ENCODE results near the gene STARD13. TPM values are rescaled to one million over a fixed set of nuclear protein-coding genes. Genes with fewer than 3 reads are reported as not detected.
A peak's percentile ranks its signal among the peaks of the same experiment; 100 is the strongest.

The STARD13 gene
- total RNA-seq, 1 experiment from 2014 or later, result 9.1 TPM

- Mint-ChIP-seq H3K27ac (ENCODE audit: unreplicated experiment) (peak overlapping the region; percentile 27), H3K36me3 (ENCODE audit: insufficient read depth, unreplicated experiment) (peaks cover 18% of the 10 kb centered on the region), H3K27me3 (ENCODE audit: insufficient read depth, unreplicated experiment) (no peaks in the 10 kb centered on the region), H3K4me3 (ENCODE audit: unreplicated experiment) (no peak overlapping the region), H3K9me3 (ENCODE audit: unreplicated experiment) (peaks cover 11% of the 10 kb centered on the region), H3K4me1 (ENCODE audit: low read depth, unreplicated experiment) (peaks cover 29% of the 10 kb centered on the region)
- H3K36me3 ChIP-seq (ENCODE audit: control insufficient read depth, insufficient read depth, low read length), result 0 out of 2 replicates have a peak, but pooled peaks cover 2% of the 10 kb centered on the region
- intact Hi-C loops (cut with micrococcal nuclease; ENCODE audit: unreplicated experiment), result no loop called here
- H3K27me3 ChIP-seq (replicated peaks; ENCODE audit: control insufficient read depth, insufficient read depth, low read length), result no peaks in the 10 kb centered on the region
- H3K4me1 ChIP-seq, result peaks cover 10% of the 10 kb centered on the region
- no peaks in the 10 kb centered on the region for H3K9me3 ChIP-seq
- POLR2A ChIA-PET, result interaction anchor here (1.1 kb wide), 1 partner anchor 16 kb away, joined by 3 read pairs; no protein-coding TSS in a partner anchor
- CTCF ChIA-PET, result no interaction called here
- no peak overlapping the region for H3K4me3 ChIP-seq (ENCODE audit: low read depth, low read length)
- TF ChIP-seq CTCF (IDR thresholded peaks at IDR 0.05; ENCODE audit: insufficient read depth in 1 of 2, low read depth in 1 of 2, low read length in 1 of 2, severe bottlenecking in 1 of 2, unreplicated experiment in 1 of 2), result no peak
- no peak for DNase-seq
- BruUV-seq (replicated peaks), result no TSS peak
These were observed 174.7 kb downstream of the STARD13 start for GRCh38 chr13:33110713-33111413.

- H3K36me3 Mint-ChIP-seq (ENCODE audit: insufficient read depth, unreplicated experiment), result peaks cover 15% of the 10 kb centered on the region
- ChIA-PET POLR2A (no interaction called here), CTCF (no interaction called here)
- peaks cover 5% of the 10 kb centered on the region for H3K4me1 ChIP-seq
- peaks cover 8% of the 10 kb centered on the region for H3K9me3 Mint-ChIP-seq (ENCODE audit: unreplicated experiment)
- no peaks in the 10 kb centered on the region for H3K9me3 ChIP-seq
- DNase-seq, result no peak
- H3K4me1 Mint-ChIP-seq (ENCODE audit: low read depth, unreplicated experiment), result peaks cover 23% of the 10 kb centered on the region
- no TSS peak for BruUV-seq (replicated peaks)
- H3K27ac Mint-ChIP-seq (ENCODE audit: unreplicated experiment), result no peak overlapping the region
- H3K4me3 ChIP-seq (ENCODE audit: low read depth, low read length), result no peak overlapping the region
- TF ChIP-seq CTCF (IDR thresholded peaks at IDR 0.05; ENCODE audit: insufficient read depth in 1 of 2, low read depth in 1 of 2, low read length in 1 of 2, severe bottlenecking in 1 of 2, unreplicated experiment in 1 of 2), result no peak
- intact Hi-C loops (cut with micrococcal nuclease; ENCODE audit: unreplicated experiment), result no loop called here
- H3K27me3 Mint-ChIP-seq (ENCODE audit: insufficient read depth, unreplicated experiment), result no peaks in the 10 kb centered on the region
- no peak overlapping the region for H3K4me3 Mint-ChIP-seq (ENCODE audit: unreplicated experiment)
- H3K36me3 ChIP-seq (ENCODE audit: control insufficient read depth, insufficient read depth, low read length), result 0 out of 2 replicates have a peak, but pooled peaks cover 2% of the 10 kb centered on the region
- no peaks in the 10 kb centered on the region for H3K27me3 ChIP-seq (replicated peaks; ENCODE audit: control insufficient read depth, insufficient read depth, low read length)
These were observed 175.2 kb downstream of the STARD13 start for GRCh38 chr13:33110386-33110712.

GRCh38 chr13:33109801-33110200 is 175.8 kb downstream of the STARD13 start:
- Histone ChIP-seq H3K27me3 (replicated peaks; ENCODE audit: control insufficient read depth, insufficient read depth, low read length) (no peaks in the 10 kb centered on the region), H3K36me3 (ENCODE audit: control insufficient read depth, insufficient read depth, low read length) (0 out of 2 replicates have a peak, but pooled peaks cover 2% of the 10 kb centered on the region), H3K4me1 (peaks cover 4% of the 10 kb centered on the region), H3K9me3 (no peaks in the 10 kb centered on the region), H3K4me3 (ENCODE audit: low read depth, low read length) (no peak overlapping the region)
- no TSS peak for BruUV-seq (replicated peaks)
- TF ChIP-seq CTCF (IDR thresholded peaks at IDR 0.05; ENCODE audit: insufficient read depth in 1 of 2, low read depth in 1 of 2, low read length in 1 of 2, severe bottlenecking in 1 of 2, unreplicated experiment in 1 of 2), result peak in 1 of 2 experiments; percentile 6
- H3K9me3 Mint-ChIP-seq (ENCODE audit: unreplicated experiment), result peaks cover 3% of the 10 kb centered on the region
- H3K4me3 Mint-ChIP-seq (ENCODE audit: unreplicated experiment), result no peak overlapping the region
- peaks cover 18% of the 10 kb centered on the region for H3K4me1 Mint-ChIP-seq (ENCODE audit: low read depth, unreplicated experiment)
- H3K27ac Mint-ChIP-seq (ENCODE audit: unreplicated experiment), result no peak overlapping the region
- DNase-seq, result no peak
- ChIA-PET POLR2A (no interaction called here), CTCF (no interaction called here)
- intact Hi-C loops (cut with micrococcal nuclease; ENCODE audit: unreplicated experiment), result no loop called here
- no peaks in the 10 kb centered on the region for H3K27me3 Mint-ChIP-seq (ENCODE audit: insufficient read depth, unreplicated experiment)
- H3K36me3 Mint-ChIP-seq (ENCODE audit: insufficient read depth, unreplicated experiment), result peaks cover 13% of the 10 kb centered on the region

Measured in Caco-2 (cell line).